NCI-H510A (cell line): ENCODE results near the gene LRRC71.

Experiments
- DNase-seq: peaks from one replicate; lab custom pipeline; 2025; lab: John Stamatoyannopoulos, UW

Gene LRRC71

GRCh38 chr1:156920233-156921052 lies at the start of gene LRRC71:
Gene LRRC71 (plus strand): TSS chr1:156920632. CDS start chr1:156920804, 172 bp downstream.
- DNase-seq = peak; percentile 26

- no peak for DNase-seq
These were observed 46.8 kb upstream of the LRRC71 start for GRCh38 chr1:156873659-156874058.

- DNase-seq = no peak
These were observed 46.3 kb upstream of the LRRC71 start for GRCh38 chr1:156874142-156874541.

- no peak for DNase-seq
These were observed 45.7 kb upstream of the LRRC71 start for GRCh38 chr1:156874572-156875340.

- no peak for DNase-seq
These were observed 45.2 kb upstream of the LRRC71 start for GRCh38 chr1:156875341-156875615.

GRCh38 chr1:156876281-156876680 lies 44.2 kb upstream of the LRRC71 start:
- no peak for DNase-seq

GRCh38 chr1:156877433-156878170 lies 42.8 kb upstream of the LRRC71 start:
- no peak for DNase-seq

GRCh38 chr1:156879876-156880275 lies 40.6 kb upstream of the LRRC71 start:
- no peak for DNase-seq

- DNase-seq = no peak
These were observed 40.0 kb upstream of the LRRC71 start for GRCh38 chr1:156880473-156880872.

- no peak for DNase-seq
These were observed 39.3 kb upstream of the LRRC71 start for GRCh38 chr1:156881101-156881500.

GRCh38 chr1:156881663-156882062 lies 38.8 kb upstream of the LRRC71 start:
- DNase-seq = no peak

- no peak for DNase-seq
These were observed 37.9 kb upstream of the LRRC71 start for GRCh38 chr1:156882543-156882942.

- DNase-seq = no peak
These were observed 36.5 kb upstream of the LRRC71 start for GRCh38 chr1:156883919-156884318.

- DNase-seq = no peak
These were observed 35.8 kb upstream of the LRRC71 start for GRCh38 chr1:156884560-156885184.

GRCh38 chr1:156885314-156885713 lies 35.1 kb upstream of the LRRC71 start:
- DNase-seq = no peak

GRCh38 chr1:156885880-156886355 lies 34.5 kb upstream of the LRRC71 start:
- DNase-seq = no peak

- no peak for DNase-seq
These were observed 33.7 kb upstream of the LRRC71 start for GRCh38 chr1:156886583-156887281.

GRCh38 chr1:156887317-156887716 lies 33.1 kb upstream of the LRRC71 start:
- no peak for DNase-seq

- no peak for DNase-seq
These were observed 32.7 kb upstream of the LRRC71 start for GRCh38 chr1:156887734-156888133.

GRCh38 chr1:156889802-156890580 lies 30.4 kb upstream of the LRRC71 start:
- DNase-seq = peak; percentile 17
